Endodermal cell (in vitro differentiated cells): ENCODE data around the gene NDUFC2. TPM values are rescaled to one million over a fixed set of nuclear protein-coding genes. Genes with fewer than 3 reads are reported as not detected.

Experiments used
- DNase-seq: peaks from one replicate; pipeline ENCODE4 v3.0.0-alpha.2; 2017
- H3K27ac ChIP-seq: 2 replicates; pipeline ENCODE4 v1.5.1; 2013; ENCODE audit warnings: mild to moderate bottlenecking, low read depth, low read length, moderate library complexity
- H3K27me3 ChIP-seq: 2 replicates; pipeline ENCODE4 v1.6.1; 2013; ENCODE audit warnings: mild to moderate bottlenecking, low read length, moderate library complexity; ENCODE audit not compliant: insufficient read depth, control insufficient read depth, poor library complexity, severe bottlenecking
- H3K36me3 ChIP-seq: 2 replicates; pipeline ENCODE4 v1.7.0; 2013; ENCODE audit warnings: mild to moderate bottlenecking, low read length, moderate library complexity; ENCODE audit not compliant: control insufficient read depth, insufficient read depth
- H3K4me1 ChIP-seq: one replicate; pipeline ENCODE4 v1.7.0; 2013; ENCODE audit warnings: low read length; ENCODE audit not compliant: control insufficient read depth, insufficient read depth
- H3K4me3 ChIP-seq: 2 replicates; pipeline ENCODE4 v1.5.1; 2013; ENCODE audit warnings: mild to moderate bottlenecking, low read length, moderate library complexity
- H3K9ac ChIP-seq: 2 replicates; pipeline ENCODE4 v1.6.1; 2013; ENCODE audit warnings: mild to moderate bottlenecking, low read length, moderate library complexity; ENCODE audit not compliant: poor library complexity, severe bottlenecking; ENCODE audit errors: extremely low read depth
- H3K9me3 ChIP-seq: 2 replicates; pipeline ENCODE4 v1.6.1; 2013; ENCODE audit warnings: mild to moderate bottlenecking, low read length, moderate library complexity; ENCODE audit not compliant: control insufficient read depth
- H3K27ac Mint-ChIP-seq: 2 replicates; pipeline ENCODE4 v1.8.0; 2020; ENCODE audit warnings: mixed read lengths
- H3K27me3 Mint-ChIP-seq: 2 replicates; pipeline ENCODE4 v1.8.0; 2021; ENCODE audit warnings: mild to moderate bottlenecking, mixed read lengths; ENCODE audit not compliant: insufficient read depth
- H3K36me3 Mint-ChIP-seq: 2 replicates; pipeline ENCODE4 v1.8.0; 2020; ENCODE audit warnings: low read depth, mixed read lengths
- H3K4me1 Mint-ChIP-seq: 2 replicates; pipeline ENCODE4 v1.8.0; 2020; ENCODE audit warnings: mixed read lengths
- H3K4me3 Mint-ChIP-seq: 2 replicates; pipeline ENCODE4 v1.8.0; 2020; ENCODE audit warnings: mild to moderate bottlenecking, moderate library complexity, mixed read lengths
- H3K9me3 Mint-ChIP-seq: 2 replicates; pipeline ENCODE4 v1.8.0; 2020; ENCODE audit warnings: mild to moderate bottlenecking, mixed read lengths
- CTCF ChIP-seq: fragments of 200-600 bp; sonication (generic); conservative IDR thresholded peaks from 2 replicates; pipeline ENCODE4 v1.5.0; 2021; ENCODE audit warnings: antibody characterized with exemption, mild to moderate bottlenecking
- WGBS, 2 experiments: methylation state at CpG; one replicate each; pipeline versions ENCODE4 v1.1.5 to v1.1.7; 2013; ENCODE audit warnings: missing lambda C conversion rate in 2 of 2, mixed read lengths in 1 of 2; ENCODE audit not compliant: insufficient coverage in 1 of 2, insufficient read length in 1 of 2; 5-methylcytosine and 5-hydroxymethylcytosine counted together
- total RNA-seq, 2 donors: library from RNA; stranded (reverse); fragmentation: NEBNext Ultra II Directional in 1 of 2; extraction: Animal tissue kit (Norgen Biotek cat#: 25700) in 1 of 2; gene quantifications; 2 replicates in 1 of 2; 3 replicates in 1 of 2; pipeline ENCODE4 v1.2.1, GENCODE V29; 2021

The NDUFC2 gene
- total RNA-seq, 2 donors from 2014 or later = 255 to 275 TPM

GRCh38 chr11:78038697-78039313, 40.9 kb downstream of the NDUFC2 start:
- Mint-ChIP-seq H3K27ac (no peak overlapping the region), H3K9me3 (no peaks in the 10 kb centered on the region), H3K36me3 (no peaks in the 10 kb centered on the region), H3K4me1 (peaks cover 7% of the 10 kb centered on the region), H3K27me3 (peaks cover 3% of the 10 kb centered on the region), H3K4me3 (no peak overlapping the region)
- Histone ChIP-seq H3K9ac (no peak overlapping the region), H3K4me3 (no peak overlapping the region), H3K36me3 (no peaks in the 10 kb centered on the region), H3K27ac (no peak overlapping the region), H3K4me1 (no peaks in the 10 kb centered on the region), H3K27me3 (no peaks in the 10 kb centered on the region), H3K9me3 (no peaks in the 10 kb centered on the region)
- no peak for TF ChIP-seq CTCF
- DNase-seq = no peak
- 94 to 100% methylated on average over 1 to 8 of the region's 8 CpGs for WGBS, 2 experiments

- Histone ChIP-seq H3K9me3 (no peaks in the 10 kb centered on the region), H3K27ac (no peak overlapping the region), H3K4me1 (no peaks in the 10 kb centered on the region), H3K36me3 (no peaks in the 10 kb centered on the region), H3K4me3 (no peak overlapping the region), H3K27me3 (no peaks in the 10 kb centered on the region), H3K9ac (no peak overlapping the region)
- Mint-ChIP-seq H3K9me3 (no peaks in the 10 kb centered on the region), H3K36me3 (no peaks in the 10 kb centered on the region), H3K27ac (no peak overlapping the region), H3K27me3 (no peaks in the 10 kb centered on the region), H3K4me3 (no peak overlapping the region), H3K4me1 (peaks cover 7% of the 10 kb centered on the region)
- no peak for DNase-seq
- WGBS, 2 experiments = 85 to 90% methylated on average over 4 to 9 of the region's 9 CpGs
- TF ChIP-seq CTCF = no peak
Observed at GRCh38 chr11:78037825-78038620, 41.6 kb downstream of the NDUFC2 start.

GRCh38 chr11:78037056-78037455, 42.6 kb downstream of the NDUFC2 start:
- Mint-ChIP-seq H3K27ac (no peak overlapping the region), H3K27me3 (no peaks in the 10 kb centered on the region), H3K9me3 (no peaks in the 10 kb centered on the region), H3K4me1 (peaks cover 7% of the 10 kb centered on the region), H3K4me3 (no peak overlapping the region), H3K36me3 (no peaks in the 10 kb centered on the region)
- WGBS, 2 experiments = 80 to 95% methylated on average over 2 to 3 of the region's 3 CpGs
- H3K9ac ChIP-seq = no peak overlapping the region
- H3K9me3 ChIP-seq = no peaks in the 10 kb centered on the region
- H3K4me3 ChIP-seq = no peak overlapping the region
- TF ChIP-seq CTCF = no peak
- no peak overlapping the region for H3K27ac ChIP-seq
- no peaks in the 10 kb centered on the region for H3K36me3 ChIP-seq
- no peaks in the 10 kb centered on the region for H3K4me1 ChIP-seq
- no peak for DNase-seq
- H3K27me3 ChIP-seq = no peaks in the 10 kb centered on the region
